A549 (cell line): ENCODE results near the gene RRAGD. TPM values are rescaled to one million over a fixed set of nuclear protein-coding genes. Genes with fewer than 3 reads are reported as not detected.
A peak's percentile ranks its signal among the peaks of the same experiment; 100 is the strongest.

Experiments used
- ATAC-seq, 2 experiments: fragments of 200-7000 bp in 1 of 2; fragments of >200 bp in 1 of 2; cut with Nextera tagmentation in 1 of 2; cut with Tn5 transposase in 1 of 2; 3 replicates each; pipeline versions ENCODE4 v1.8.0 to v1.9.1; 2018 to 2020; ENCODE audit warnings: mild to moderate bottlenecking in 1 of 2, moderate library complexity in 1 of 2
- CTCF ChIA-PET: fragments of 300-600 bp; sonication (Branson Sonifier 250); formaldehyde crosslinking; extraction: SDS; loops from one replicate; lab custom pipeline; 2021; ENCODE audit warnings: antibody characterized with exemption, inconsistent platforms; lab: Yijun Ruan, JAX
- POLR2A ChIA-PET: fragments of 350-600 bp; formaldehyde crosslinking; extraction: SDS; loops from one replicate; lab custom pipeline; 2021; ENCODE audit warnings: antibody characterized with exemption, inconsistent platforms; lab: Yijun Ruan, JAX
- DNase-seq, 2 experiments: peaks; one replicate each; pipeline versions ENCODE4 v3.0.0 to v3.0.0-alpha.2; 2011 to 2016; ENCODE audit warnings: low read depth in 1 of 2, low spot score in 1 of 2
- FAIRE-seq: peaks from 2 replicates; lab custom pipeline; 2011; peaks lifted over from hg19 to GRCh38; lab: Jason Lieb, UNC
- H3K27ac ChIP-seq, 2 experiments: fragments of >200 bp; sonication (Bioruptor Twin); formaldehyde crosslinking; 3 replicates each; pipeline ENCODE4 v1.5.1; 2016 to 2017
- H3K4me1 ChIP-seq: fragments of >200 bp; sonication (Bioruptor Twin); formaldehyde crosslinking; 3 replicates; pipeline ENCODE4 v1.6.1; 2016
- H3K4me2 ChIP-seq: fragments of >200 bp; sonication (Bioruptor Twin); formaldehyde crosslinking; 3 replicates; pipeline ENCODE4 v1.6.1; 2016
- H3K4me3 ChIP-seq: fragments of >200 bp; sonication (Bioruptor Twin); formaldehyde crosslinking; 3 replicates; pipeline ENCODE4 v1.5.1; 2016
- H3K9me3 ChIP-seq: fragments of >200 bp; sonication (Bioruptor Twin); formaldehyde crosslinking; 3 replicates; pipeline ENCODE4 v1.6.1; 2016
- BCL3 ChIP-seq: fragments of >200 bp; sonication (Bioruptor Twin); formaldehyde crosslinking; IDR thresholded peaks from 3 replicates; pipeline ENCODE4 v1.6.1; 2016
- BHLHE40 ChIP-seq: IDR thresholded peaks from 2 replicates; pipeline ENCODE4 v1.6.1; 2012; ENCODE audit warnings: low read depth, low read length, inconsistent platforms
- CBX8 ChIP-seq: fragments of 200-600 bp; sonication (generic); IDR thresholded peaks from 2 replicates; pipeline ENCODE4 v1.6.1; 2016
- CEBPB ChIP-seq, 2 experiments: fragments of >200 bp in 1 of 2; sonication (Bioruptor Twin) in 1 of 2; formaldehyde crosslinking in 1 of 2; IDR thresholded peaks; 2 replicates each; pipeline ENCODE4 v1.6.1; 2012 to 2016
- CHD2 ChIP-seq: fragments of 150-350 bp; IDR thresholded peaks from 2 replicates; pipeline ENCODE4 v1.6.1; 2014; ENCODE audit warnings: low read length; ENCODE audit not compliant: partially characterized antibody
- CHD4 ChIP-seq: fragments of 200-600 bp; sonication (generic); IDR thresholded peaks from 2 replicates; pipeline ENCODE4 v1.6.1; 2016; ENCODE audit warnings: antibody characterized with exemption, mild to moderate bottlenecking, borderline replicate concordance
- CTCF ChIP-seq: fragments of >200 bp; sonication (Bioruptor Twin); formaldehyde crosslinking; IDR thresholded peaks from 3 replicates; pipeline ENCODE4 v1.5.1; 2016
- E2F6 ChIP-seq: IDR thresholded peaks from 2 replicates; pipeline ENCODE4 v1.6.1; 2012; ENCODE audit warnings: low read depth, borderline replicate concordance
- EHF ChIP-seq: fragments of 250-450 bp; sonication (Bioruptor Pico); IDR thresholded peaks from 2 replicates; pipeline ENCODE4 v1.5.0; 2020; ENCODE audit warnings: mild to moderate bottlenecking
- EP300 ChIP-seq, 2 experiments: fragments of >200 bp; sonication (Bioruptor Twin); formaldehyde crosslinking; IDR thresholded peaks; 2 replicates in 1 of 2; 3 replicates in 1 of 2; pipeline ENCODE4 v1.6.1; 2016 to 2017
- FOSB ChIP-seq: fragments of 250-450 bp; sonication (Bioruptor Pico); IDR thresholded peaks from 2 replicates; pipeline ENCODE4 v1.5.0; 2020; ENCODE audit warnings: mild to moderate bottlenecking, moderate library complexity
- FOSL2 ChIP-seq, 2 experiments: fragments of 450-650 bp in 1 of 2; fragments of >200 bp in 1 of 2; sonication (Bioruptor Twin) in 1 of 2; formaldehyde crosslinking; IDR thresholded peaks; 2 replicates each; pipeline versions ENCODE4 v1.5.0 to v1.6.1; 2016 to 2020; ENCODE audit warnings: mild to moderate bottlenecking in 1 of 2, moderate library complexity in 1 of 2
- HMGXB4 ChIP-seq: fragments of 250-450 bp; sonication (Bioruptor Pico); IDR thresholded peaks from 2 replicates; pipeline ENCODE4 v1.5.0; 2021; ENCODE audit warnings: mild to moderate bottlenecking, moderate library complexity, borderline replicate concordance
- HOXB13 ChIP-seq: fragments of 250-450 bp; sonication (Bioruptor Pico); IDR thresholded peaks from 2 replicates; pipeline ENCODE4 v1.5.0; 2020; ENCODE audit warnings: low read depth, mild to moderate bottlenecking, moderate library complexity
- HOXB5 ChIP-seq: fragments of 250-450 bp; sonication (Bioruptor Pico); IDR thresholded peaks from 2 replicates; pipeline ENCODE4 v1.5.0; 2020; ENCODE audit warnings: mild to moderate bottlenecking, moderate library complexity
- JUNB ChIP-seq: fragments of >200 bp; sonication (Bioruptor Twin); formaldehyde crosslinking; IDR thresholded peaks from 2 replicates; pipeline ENCODE4 v1.6.1; 2016
- KDM1A ChIP-seq: fragments of 200-600 bp; sonication (generic); IDR thresholded peaks from 2 replicates; pipeline ENCODE4 v1.6.1; 2016; ENCODE audit warnings: low read depth, mild to moderate bottlenecking
- MAFK ChIP-seq: fragments of 450-650 bp; IDR thresholded peaks from 2 replicates; pipeline ENCODE4 v1.6.1; 2014; ENCODE audit not compliant: partially characterized antibody
- MYC ChIP-seq: IDR thresholded peaks from 2 replicates; pipeline ENCODE4 v1.6.1; 2012; ENCODE audit warnings: mild to moderate bottlenecking, inconsistent platforms, low read length, improper control_type of control experiment, borderline replicate concordance
- POLR2A ChIP-seq: IDR thresholded peaks from 2 replicates; pipeline ENCODE4 v1.6.1; 2012; ENCODE audit warnings: mild to moderate bottlenecking, low read length
- RARB ChIP-seq: fragments of 250-450 bp; sonication (Bioruptor Pico); IDR thresholded peaks from 2 replicates; pipeline ENCODE4 v1.8.0; 2021; ENCODE audit warnings: mild to moderate bottlenecking, moderate library complexity
- RFX5 ChIP-seq: fragments of 450-650 bp; IDR thresholded peaks from 2 replicates; pipeline ENCODE4 v1.7.1; 2014; ENCODE audit warnings: antibody characterized with exemption, mild to moderate bottlenecking, moderate library complexity
- RNF2 ChIP-seq: fragments of 200-600 bp; sonication (generic); IDR thresholded peaks from 2 replicates; pipeline ENCODE4 v1.6.1; 2016; ENCODE audit warnings: low read depth, mild to moderate bottlenecking, antibody characterized with exemption, moderate library complexity, borderline replicate concordance
- SMC3 ChIP-seq: fragments of >200 bp; sonication (Bioruptor Twin); formaldehyde crosslinking; IDR thresholded peaks from 3 replicates; pipeline ENCODE4 v1.6.1; 2018; ENCODE audit warnings: inconsistent platforms
- SREBF2 ChIP-seq: fragments of 450-650 bp; IDR thresholded peaks from 2 replicates; pipeline ENCODE4 v1.6.1; 2014; ENCODE audit warnings: mild to moderate bottlenecking, moderate library complexity
- TFCP2L1 ChIP-seq: fragments of 250-450 bp; sonication (Bioruptor Pico); IDR thresholded peaks from 2 replicates; pipeline ENCODE4 v1.5.0; 2021; ENCODE audit warnings: mild to moderate bottlenecking
- ZC3H11A ChIP-seq: fragments of 450-650 bp; IDR thresholded peaks from 2 replicates; pipeline ENCODE4 v1.6.1; 2014; ENCODE audit warnings: antibody characterized with exemption, mild to moderate bottlenecking
- ZFP36 ChIP-seq: fragments of 450-650 bp; IDR thresholded peaks from 2 replicates; pipeline ENCODE4 v1.6.1; 2014; ENCODE audit warnings: borderline replicate concordance; ENCODE audit not compliant: partially characterized antibody
- ZNF302 ChIP-seq: fragments of 250-450 bp; sonication (Bioruptor Pico); IDR thresholded peaks from 2 replicates; pipeline ENCODE4 v1.9.0; 2021; ENCODE audit warnings: inconsistent platforms, mild to moderate bottlenecking, moderate library complexity
- WGBS: methylation state at CpG from one replicate; pipeline ENCODE4 v1.1.6; 2017; ENCODE audit errors: missing lambda C conversion rate; 5-methylcytosine and 5-hydroxymethylcytosine counted together
- polyA plus RNA-seq, 4 experiments: library from polyadenylated mRNA; depleted of rRNA in 3 of 4; stranded (reverse); fragments of >200 nt; fragmentation: RNase III in 1 of 4; extraction: RNeasy Plus Mini Kit Qiagen cat#74134 plus additional on column Dnase treatment in 1 of 4; gene quantifications; 2 replicates in 3 of 4; 3 replicates in 1 of 4; pipeline ENCODE4 v1.2.3, GENCODE V29; 2011 to 2017

RRAGD gene
- polyA plus RNA-seq, 2 of the 4 experiments (the other 2 are of a cell fraction) = 0.72 to 1.2 TPM

GRCh38 chr6:89410788-89411144 is 1.3 kb downstream of the RRAGD start:
- no peak for TF ChIP-seq ZC3H11A
- TF ChIP-seq FOSL2 (IDR thresholded peaks at IDR 0.05) = no peak
- no peak for TF ChIP-seq FOSL2 (CRISPR knock-in tag; IDR thresholded peaks at IDR 0.05)
- TF ChIP-seq CHD4 = no peak
- TF ChIP-seq E2F6 = no peak
- TF ChIP-seq CEBPB (IDR thresholded peaks at IDR 0.05) = no peak
- no peak for TF ChIP-seq POLR2A
- TF ChIP-seq KDM1A = no peak
- no peak for TF ChIP-seq JUNB
- no peak for TF ChIP-seq CTCF
- TF ChIP-seq RARB (CRISPR knock-in tag) = no peak
- TF ChIP-seq RFX5 = no peak
- no peak for TF ChIP-seq ZFP36
- TF ChIP-seq HMGXB4 (CRISPR knock-in tag) = no peak
- no peak for TF ChIP-seq BHLHE40
- no peak for TF ChIP-seq BCL3
- TF ChIP-seq MYC = no peak
- TF ChIP-seq SREBF2 = no peak
- TF ChIP-seq CBX8 = no peak
- TF ChIP-seq RNF2 = no peak
- no peak for TF ChIP-seq TFCP2L1 (CRISPR knock-in tag)
- no peaks in the 10 kb centered on the region; the same call in 2 of the 3 replicates for H3K9me3 ChIP-seq
- H3K4me3 ChIP-seq = peak overlapping the region; percentile 95
- H3K4me1 ChIP-seq = 0 out of 3 replicates have a peak, but pooled peaks cover 3% of the 10 kb centered on the region
- H3K27ac ChIP-seq = no peak overlapping the region
- DNase-seq (no peak), FAIRE-seq (no peak), ATAC-seq (no peak)
- WGBS = 83% methylated on average over 4 of the region's 4 CpGs
- ChIA-PET POLR2A (no interaction called here), CTCF (no interaction called here)
- peak overlapping the region; percentile 99 for H3K4me2 ChIP-seq

- FAIRE-seq (no peak), ATAC-seq (no peak), DNase-seq (no peak)
- ChIA-PET CTCF (no interaction called here), POLR2A (no interaction called here)
- H3K27ac ChIP-seq = no peak overlapping the region
- H3K4me1 ChIP-seq = 0 out of 3 replicates have a peak, but pooled peaks cover 3% of the 10 kb centered on the region
- WGBS = 81% methylated on average over 10 of the region's 10 CpGs
- TF ChIP-seq KDM1A (no peak), JUNB (no peak), HOXB13 (CRISPR knock-in tag) (no peak), EP300 (IDR thresholded peaks at IDR 0.05) (no peak), SMC3 (no peak), EHF (CRISPR knock-in tag) (no peak), ZNF302 (no peak), MAFK (no peak), TFCP2L1 (CRISPR knock-in tag) (no peak), HOXB5 (CRISPR knock-in tag) (no peak), FOSB (CRISPR knock-in tag) (no peak), CHD2 (no peak), ZFP36 (no peak), RARB (CRISPR knock-in tag) (no peak), ZC3H11A (no peak)
- no peak overlapping the region for H3K4me2 ChIP-seq
- H3K9me3 ChIP-seq = no peaks in the 10 kb centered on the region; the same call in 2 of the 3 replicates
- no peak overlapping the region for H3K4me3 ChIP-seq
Observed at GRCh38 chr6:89410231-89410761, 1.8 kb downstream of the RRAGD start.
